Brain microvascular endothelial cell (primary cell): ENCODE data around the gene PEBP1.

Experiments used
- DNase-seq: peaks from one replicate; pipeline ENCODE4 v3.0.0-alpha.2; 2020
- H3K27ac ChIP-seq: fragments of 250-450 bp; sonication (Bioruptor Pico); 2 replicates; pipeline ENCODE4 v1.5.1; 2020; ENCODE audit warnings: mild to moderate bottlenecking, moderate library complexity
- H3K27me3 ChIP-seq: fragments of 250-450 bp; sonication (Bioruptor Pico); replicated peaks from 2 replicates; pipeline ENCODE4 v1.5.1; 2020; ENCODE audit warnings: mild to moderate bottlenecking
- H3K36me3 ChIP-seq: fragments of 250-450 bp; sonication (Bioruptor Pico); replicated peaks from 2 replicates; pipeline ENCODE4 v1.5.1; 2020; ENCODE audit warnings: mild to moderate bottlenecking
- H3K4me3 ChIP-seq: 2 replicates; pipeline ENCODE4 v1.5.1; 2011; ENCODE audit warnings: low read depth, mild to moderate bottlenecking, control low read depth, low read length, moderate library complexity
- in situ Hi-C: cut with HindIII; loops from 2 replicates; pipeline ENCODE4 v1.10.0; 2017; ENCODE audit warnings: low sequenced_read_pairs, low pct_ligation_motif_present
- TF ChIP-seq, protein P1 (sequence below): IDR thresholded peaks from 2 replicates; pipeline ENCODE4 v1.5.1; 2011; ENCODE audit warnings: low read depth, mild to moderate bottlenecking, moderate library complexity, low read length, control low read depth, inconsistent platforms; ENCODE audit errors: missing control alignments

Gene PEBP1

DNA sequence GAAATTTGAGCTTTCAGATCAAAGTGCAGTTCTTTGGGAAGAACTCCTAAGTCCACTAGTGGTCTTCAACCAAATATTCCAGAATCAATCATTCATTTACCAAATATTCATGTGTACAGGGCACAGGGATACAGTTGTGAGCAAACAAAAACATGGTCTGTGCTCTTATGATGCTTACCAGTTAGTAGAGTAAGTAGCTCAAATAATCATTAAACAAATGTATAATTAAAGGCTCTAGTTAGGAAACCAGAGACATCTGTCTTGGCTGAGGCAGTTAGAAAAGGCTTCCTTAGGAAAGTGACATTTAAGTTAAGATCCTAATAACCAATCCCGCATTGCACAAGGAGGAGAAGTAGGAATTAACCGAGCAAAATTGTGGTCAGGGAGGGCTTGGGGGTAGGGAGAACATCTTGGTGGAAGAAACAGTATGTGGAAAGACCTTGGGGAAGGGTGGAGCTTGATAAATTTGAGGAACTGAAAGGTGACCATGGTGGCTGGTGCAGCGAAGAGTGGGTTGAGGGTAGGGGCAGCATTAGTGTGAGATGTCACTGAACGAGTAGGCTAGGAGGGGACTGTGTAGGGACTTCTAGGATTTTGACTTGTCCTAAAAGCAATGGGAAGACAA lies 40.0 kb downstream of the PEBP1 start:
- in situ Hi-C loops, result loop anchor here (25.0 kb wide), 1 partner anchor 186 kb away; the partner anchor contains the start of gene TAOK3
- H3K27ac ChIP-seq, result no peak overlapping the region
- no peak overlapping the region for H3K4me3 ChIP-seq
- peaks cover 58% of the 10 kb centered on the region for H3K36me3 ChIP-seq
- TF ChIP-seq, protein P1, sequence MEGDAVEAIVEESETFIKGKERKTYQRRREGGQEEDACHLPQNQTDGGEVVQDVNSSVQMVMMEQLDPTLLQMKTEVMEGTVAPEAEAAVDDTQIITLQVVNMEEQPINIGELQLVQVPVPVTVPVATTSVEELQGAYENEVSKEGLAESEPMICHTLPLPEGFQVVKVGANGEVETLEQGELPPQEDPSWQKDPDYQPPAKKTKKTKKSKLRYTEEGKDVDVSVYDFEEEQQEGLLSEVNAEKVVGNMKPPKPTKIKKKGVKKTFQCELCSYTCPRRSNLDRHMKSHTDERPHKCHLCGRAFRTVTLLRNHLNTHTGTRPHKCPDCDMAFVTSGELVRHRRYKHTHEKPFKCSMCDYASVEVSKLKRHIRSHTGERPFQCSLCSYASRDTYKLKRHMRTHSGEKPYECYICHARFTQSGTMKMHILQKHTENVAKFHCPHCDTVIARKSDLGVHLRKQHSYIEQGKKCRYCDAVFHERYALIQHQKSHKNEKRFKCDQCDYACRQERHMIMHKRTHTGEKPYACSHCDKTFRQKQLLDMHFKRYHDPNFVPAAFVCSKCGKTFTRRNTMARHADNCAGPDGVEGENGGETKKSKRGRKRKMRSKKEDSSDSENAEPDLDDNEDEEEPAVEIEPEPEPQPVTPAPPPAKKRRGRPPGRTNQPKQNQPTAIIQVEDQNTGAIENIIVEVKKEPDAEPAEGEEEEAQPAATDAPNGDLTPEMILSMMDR, result no peak
- DNase-seq, result no peak
- no peaks in the 10 kb centered on the region for H3K27me3 ChIP-seq

DNA sequence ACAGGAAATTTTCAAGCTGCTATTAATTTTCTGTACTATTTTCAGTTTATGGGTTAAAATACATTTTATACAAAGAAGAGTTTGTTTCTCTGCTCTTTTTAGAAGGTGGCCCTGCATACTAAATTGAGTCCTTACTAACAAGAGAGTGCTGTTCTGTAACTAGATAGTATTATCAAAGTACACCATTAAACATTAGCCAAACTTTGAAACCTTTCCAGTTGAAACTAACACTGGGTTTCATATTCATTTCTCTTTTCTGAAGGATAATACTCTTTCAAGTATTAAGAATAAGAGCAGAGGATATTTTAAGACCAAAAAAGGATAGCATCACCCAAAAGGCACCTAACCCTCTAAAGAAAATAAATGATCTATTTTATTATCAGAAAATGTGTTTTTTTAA lies 47.2 kb downstream of the PEBP1 start:
- H3K27ac ChIP-seq, result no peak overlapping the region

DNA sequence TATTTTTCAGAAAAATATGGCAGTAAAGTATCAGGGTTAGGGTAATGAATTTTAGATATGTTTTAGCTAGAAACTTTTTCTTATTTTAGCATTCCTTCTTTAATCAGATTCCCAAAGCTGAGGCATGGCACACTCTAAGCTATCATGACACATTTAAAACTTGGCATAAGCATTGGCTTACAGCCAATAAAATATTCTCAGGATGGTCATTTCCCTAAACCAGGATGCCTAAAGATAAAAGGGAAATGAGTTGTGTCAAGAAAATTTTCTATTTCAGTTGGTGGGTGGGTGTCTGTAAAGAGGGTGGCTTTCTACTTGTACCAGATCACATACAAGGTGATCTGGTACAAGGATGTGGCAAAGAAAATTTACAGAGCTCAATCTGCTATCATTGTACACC lies 47.8 kb downstream of the PEBP1 start:
- no peak overlapping the region for H3K27ac ChIP-seq
- in situ Hi-C loops, result loop anchor here (25.0 kb wide), 1 partner anchor 179 kb away; the partner anchor contains the start of gene TAOK3

More for the DNA sequence above, 47.2 kb downstream of the PEBP1 start:
- no peak for DNase-seq
- in situ Hi-C loops, result loop anchor here (25.0 kb wide), 1 partner anchor 179 kb away; the partner anchor contains the start of gene TAOK3
- Histone ChIP-seq H3K36me3 (peaks cover 18% of the 10 kb centered on the region), H3K4me3 (no peak overlapping the region), H3K27me3 (no peaks in the 10 kb centered on the region)
- TF ChIP-seq, protein P1, result no peak

DNA sequence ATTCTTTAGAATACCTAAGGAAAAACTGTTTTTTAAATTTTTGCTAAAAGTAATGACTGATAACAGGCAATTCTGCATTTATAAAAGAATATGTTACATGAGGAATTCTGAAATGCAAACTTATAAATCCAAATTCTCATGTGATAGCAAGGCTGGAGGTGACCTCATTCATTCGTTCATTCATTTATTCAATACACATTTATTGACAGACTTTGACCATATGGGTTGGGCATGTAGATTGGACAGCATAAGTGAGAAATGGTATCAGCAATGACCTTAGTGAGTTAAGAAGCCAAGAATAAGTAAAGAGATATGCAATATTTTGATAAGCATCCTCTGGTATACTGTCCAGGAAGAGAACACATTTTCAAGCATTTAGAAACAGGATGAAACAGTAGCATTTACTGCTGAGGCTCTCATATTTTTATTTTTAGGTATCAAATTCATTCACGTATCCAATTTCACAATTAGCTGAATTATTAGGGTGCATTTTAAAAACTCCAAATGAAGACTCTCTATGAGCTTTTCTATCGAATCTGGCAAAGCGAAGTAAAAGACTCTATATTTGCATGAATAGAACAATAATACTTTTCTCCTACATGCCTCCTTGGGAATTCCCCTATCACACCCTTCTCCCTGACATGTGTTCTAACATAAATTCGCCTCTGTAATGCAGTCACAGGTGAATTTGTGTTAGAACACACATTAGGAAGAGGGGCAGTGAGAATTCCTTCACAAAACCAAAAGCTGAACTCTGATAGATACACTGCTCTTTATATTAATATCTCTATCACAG lies 49.9 kb downstream of the PEBP1 start:
- no peak for DNase-seq
- Histone ChIP-seq H3K4me3 (no peak overlapping the region), H3K36me3 (peaks cover 5% of the 10 kb centered on the region), H3K27me3 (no peaks in the 10 kb centered on the region), H3K27ac (no peak overlapping the region)
- TF ChIP-seq, protein P1, result no peak
- in situ Hi-C loops, result loop anchor here (25.0 kb wide), 1 partner anchor 177 kb away; the partner anchor contains the start of gene TAOK3

More for the DNA sequence above, 47.8 kb downstream of the PEBP1 start:
- TF ChIP-seq, protein P1, result no peak
- no peak overlapping the region for H3K4me3 ChIP-seq
- H3K27me3 ChIP-seq, result no peaks in the 10 kb centered on the region
- no peak for DNase-seq
- peaks cover 15% of the 10 kb centered on the region for H3K36me3 ChIP-seq

DNA sequence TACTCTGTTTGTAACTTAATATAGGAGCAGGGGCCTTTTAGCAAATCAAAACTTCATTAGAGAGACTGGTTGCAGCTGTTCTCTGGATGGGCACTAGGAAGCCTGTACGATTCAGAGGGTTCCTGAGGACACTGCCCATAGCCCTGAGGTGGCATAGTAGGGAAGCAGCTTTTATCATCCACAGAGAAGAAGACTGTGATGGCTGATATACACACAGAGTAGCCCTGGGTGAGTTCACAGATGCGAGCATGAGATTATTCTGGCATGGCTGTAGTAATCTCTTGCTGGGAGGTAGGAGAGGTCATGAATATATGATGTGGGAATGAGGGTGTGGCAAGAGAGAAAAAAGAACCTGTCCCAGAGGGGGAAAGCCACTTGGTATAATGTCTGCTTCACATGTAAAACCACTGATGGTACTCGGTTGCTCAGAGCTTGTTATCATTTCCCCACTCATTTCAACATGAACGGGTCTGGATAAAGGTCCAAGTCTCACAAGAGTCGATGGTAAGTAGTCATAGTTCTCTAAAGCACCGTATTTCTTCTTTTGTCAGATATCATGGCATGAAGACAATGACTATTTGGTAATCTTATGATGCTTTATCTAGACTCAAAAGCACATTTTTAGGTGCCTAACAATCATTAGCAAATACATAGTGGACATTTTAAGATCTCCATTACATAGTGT lies 52.0 kb downstream of the PEBP1 start:
- in situ Hi-C loops, result loop anchor here (25.0 kb wide), 1 partner anchor 174 kb away; the partner anchor contains the start of gene TAOK3
- no peak overlapping the region for H3K27ac ChIP-seq
- no peaks in the 10 kb centered on the region for H3K36me3 ChIP-seq
- TF ChIP-seq, protein P1, result no peak
- no peak for DNase-seq
- H3K4me3 ChIP-seq, result no peak overlapping the region
- H3K27me3 ChIP-seq, result no peaks in the 10 kb centered on the region
